Endothelial cell (in vitro differentiated cells): ENCODE data around the gene FAM110D. TPM values are rescaled to one million over a fixed set of nuclear protein-coding genes. Genes with fewer than 3 reads are reported as not detected.
A peak's percentile ranks its signal among the peaks of the same experiment; 100 is the strongest.

Experiments used
- DNase-seq: peaks from one replicate; pipeline ENCODE4 v3.0.0; 2021; ENCODE audit warnings: low spot score
- H3K27ac Mint-ChIP-seq: one replicate; pipeline ENCODE4 v1.8.0; 2021; ENCODE audit warnings: mixed read lengths, inconsistent platforms; ENCODE audit not compliant: unreplicated experiment
- H3K27me3 Mint-ChIP-seq: one replicate; pipeline ENCODE4 v1.8.0; 2021; ENCODE audit warnings: mild to moderate bottlenecking, moderate library complexity, mixed read lengths, inconsistent platforms; ENCODE audit not compliant: unreplicated experiment
- H3K36me3 Mint-ChIP-seq: one replicate; pipeline ENCODE4 v1.8.0; 2021; ENCODE audit warnings: mild to moderate bottlenecking, low read depth, mixed read lengths, inconsistent platforms; ENCODE audit not compliant: unreplicated experiment
- H3K4me1 Mint-ChIP-seq: one replicate; pipeline ENCODE4 v1.8.0; 2021; ENCODE audit warnings: mild to moderate bottlenecking, mixed read lengths, inconsistent platforms; ENCODE audit not compliant: unreplicated experiment
- H3K4me3 Mint-ChIP-seq: one replicate; pipeline ENCODE4 v1.8.0; 2021; ENCODE audit warnings: mild to moderate bottlenecking, mixed read lengths, inconsistent platforms; ENCODE audit not compliant: unreplicated experiment
- H3K9me3 Mint-ChIP-seq: one replicate; pipeline ENCODE4 v1.8.0; 2021; ENCODE audit warnings: mixed read lengths, inconsistent platforms; ENCODE audit not compliant: unreplicated experiment
- total RNA-seq: library from RNA; stranded (reverse); fragmentation: NEBNext Ultra II Directional; extraction: Animal tissue kit (Norgen Biotek cat#: 25700); gene quantifications from one replicate; pipeline ENCODE4 v1.2.1, GENCODE V29; 2021; ENCODE audit not compliant: unreplicated experiment
- TF ChIP-seq, protein P1 (sequence below): fragments of 200-600 bp; sonication (generic); IDR thresholded peaks from one replicate; pipeline ENCODE4 v1.5.0; 2021; ENCODE audit warnings: antibody characterized with exemption; ENCODE audit not compliant: unreplicated experiment

FAM110D gene
- total RNA-seq, 1 donor from 2014 or later = 13.5 TPM

DNA sequence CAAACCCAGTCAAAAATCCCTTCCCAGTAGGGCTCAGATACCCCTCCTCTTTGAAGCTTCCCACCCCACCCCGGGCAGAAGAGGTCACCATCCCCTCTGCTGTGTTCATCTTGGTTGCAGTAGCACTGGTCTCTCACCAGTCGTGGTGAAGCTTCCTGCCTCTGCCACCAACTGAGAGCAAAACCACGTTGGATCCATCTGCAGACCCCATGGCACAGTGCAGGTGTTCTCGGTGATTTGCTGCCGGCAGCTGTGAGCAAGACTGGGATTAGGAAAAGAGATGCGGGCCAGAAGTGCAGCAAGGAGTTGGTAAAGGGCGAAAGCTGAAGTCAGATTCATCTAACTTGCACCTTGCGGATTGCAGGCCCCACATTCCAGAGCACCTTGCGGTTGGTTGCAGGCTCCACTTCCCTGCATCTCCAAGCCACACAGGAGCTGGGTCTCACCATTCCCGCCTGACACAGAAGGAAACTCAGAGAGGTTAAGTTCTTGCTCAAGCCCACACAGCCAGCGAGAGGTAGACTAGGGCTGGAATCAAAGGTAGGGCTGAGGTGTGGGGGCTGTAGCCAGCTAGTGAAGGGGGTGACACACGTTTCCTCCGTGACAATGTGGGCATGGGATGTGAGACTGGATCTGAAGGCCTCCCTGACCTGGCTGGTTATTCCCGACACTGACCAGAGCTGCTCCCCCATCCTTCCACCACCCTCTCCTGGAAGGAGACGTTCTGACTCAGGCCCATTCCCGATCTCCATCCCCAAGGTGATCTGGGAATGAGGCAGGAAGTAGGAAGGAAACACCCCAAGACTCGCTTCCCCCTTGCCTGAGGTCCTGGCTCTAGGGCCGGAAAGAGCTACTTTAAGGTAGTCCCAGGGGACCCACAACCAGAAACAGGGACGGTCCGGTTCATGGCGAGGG lies 3.3 kb upstream of the FAM110D start:
- DNase-seq = no peak
- Mint-ChIP-seq H3K27me3 (peaks cover 18% of the 10 kb centered on the region), H3K27ac (peak overlapping the region; percentile 70), H3K4me1 (peaks cover 45% of the 10 kb centered on the region), H3K36me3 (no peaks in the 10 kb centered on the region), H3K4me3 (peak overlapping the region; percentile 79), H3K9me3 (no peaks in the 10 kb centered on the region)
- TF ChIP-seq, protein P1, sequence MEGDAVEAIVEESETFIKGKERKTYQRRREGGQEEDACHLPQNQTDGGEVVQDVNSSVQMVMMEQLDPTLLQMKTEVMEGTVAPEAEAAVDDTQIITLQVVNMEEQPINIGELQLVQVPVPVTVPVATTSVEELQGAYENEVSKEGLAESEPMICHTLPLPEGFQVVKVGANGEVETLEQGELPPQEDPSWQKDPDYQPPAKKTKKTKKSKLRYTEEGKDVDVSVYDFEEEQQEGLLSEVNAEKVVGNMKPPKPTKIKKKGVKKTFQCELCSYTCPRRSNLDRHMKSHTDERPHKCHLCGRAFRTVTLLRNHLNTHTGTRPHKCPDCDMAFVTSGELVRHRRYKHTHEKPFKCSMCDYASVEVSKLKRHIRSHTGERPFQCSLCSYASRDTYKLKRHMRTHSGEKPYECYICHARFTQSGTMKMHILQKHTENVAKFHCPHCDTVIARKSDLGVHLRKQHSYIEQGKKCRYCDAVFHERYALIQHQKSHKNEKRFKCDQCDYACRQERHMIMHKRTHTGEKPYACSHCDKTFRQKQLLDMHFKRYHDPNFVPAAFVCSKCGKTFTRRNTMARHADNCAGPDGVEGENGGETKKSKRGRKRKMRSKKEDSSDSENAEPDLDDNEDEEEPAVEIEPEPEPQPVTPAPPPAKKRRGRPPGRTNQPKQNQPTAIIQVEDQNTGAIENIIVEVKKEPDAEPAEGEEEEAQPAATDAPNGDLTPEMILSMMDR = no peak

DNA sequence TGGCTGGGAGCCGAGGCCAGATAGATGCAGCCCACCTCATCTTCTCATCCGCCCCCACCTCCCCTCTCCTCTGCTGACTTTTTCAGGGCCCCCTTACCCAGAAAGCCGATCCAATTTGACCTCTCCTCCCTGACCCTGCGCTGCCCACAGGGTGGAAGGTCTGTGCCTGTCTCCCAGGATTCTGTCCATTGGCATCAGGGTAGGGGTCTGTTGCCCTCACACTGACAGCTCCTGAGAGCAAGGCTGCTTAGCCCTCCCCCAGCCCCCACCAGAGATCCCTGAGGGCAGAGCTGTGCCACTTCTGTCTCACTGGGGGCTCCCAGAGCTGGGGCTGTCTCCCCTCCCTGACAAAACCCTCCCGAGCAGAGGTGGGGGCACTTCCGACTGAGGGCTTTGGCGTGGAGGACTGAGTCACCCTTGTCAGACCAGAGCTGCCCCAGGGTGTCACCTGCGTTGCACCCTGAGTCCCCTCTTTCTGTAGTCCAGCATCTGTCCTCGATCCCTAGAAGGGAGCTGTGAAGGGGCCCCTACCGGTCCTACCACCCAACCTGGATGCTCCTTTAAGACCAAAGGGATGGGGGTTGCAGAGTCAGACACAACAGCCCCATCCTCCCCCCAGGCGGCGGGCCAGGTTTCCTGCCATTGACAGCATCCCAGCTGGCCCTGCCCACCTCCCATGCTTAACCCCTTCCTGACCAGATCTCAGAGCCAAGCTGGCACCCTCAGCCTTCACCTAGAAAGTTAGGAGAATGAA lies 2.4 kb upstream of the FAM110D start:
- peak; percentile 61 for DNase-seq
- H3K27me3 Mint-ChIP-seq = peaks cover 18% of the 10 kb centered on the region
- H3K9me3 Mint-ChIP-seq = no peaks in the 10 kb centered on the region
- H3K4me1 Mint-ChIP-seq = peaks cover 50% of the 10 kb centered on the region
- no peaks in the 10 kb centered on the region for H3K36me3 Mint-ChIP-seq
- H3K4me3 Mint-ChIP-seq = peak overlapping the region; percentile 79
- H3K27ac Mint-ChIP-seq = no peak overlapping the region
- TF ChIP-seq, protein P1 = no peak

DNA sequence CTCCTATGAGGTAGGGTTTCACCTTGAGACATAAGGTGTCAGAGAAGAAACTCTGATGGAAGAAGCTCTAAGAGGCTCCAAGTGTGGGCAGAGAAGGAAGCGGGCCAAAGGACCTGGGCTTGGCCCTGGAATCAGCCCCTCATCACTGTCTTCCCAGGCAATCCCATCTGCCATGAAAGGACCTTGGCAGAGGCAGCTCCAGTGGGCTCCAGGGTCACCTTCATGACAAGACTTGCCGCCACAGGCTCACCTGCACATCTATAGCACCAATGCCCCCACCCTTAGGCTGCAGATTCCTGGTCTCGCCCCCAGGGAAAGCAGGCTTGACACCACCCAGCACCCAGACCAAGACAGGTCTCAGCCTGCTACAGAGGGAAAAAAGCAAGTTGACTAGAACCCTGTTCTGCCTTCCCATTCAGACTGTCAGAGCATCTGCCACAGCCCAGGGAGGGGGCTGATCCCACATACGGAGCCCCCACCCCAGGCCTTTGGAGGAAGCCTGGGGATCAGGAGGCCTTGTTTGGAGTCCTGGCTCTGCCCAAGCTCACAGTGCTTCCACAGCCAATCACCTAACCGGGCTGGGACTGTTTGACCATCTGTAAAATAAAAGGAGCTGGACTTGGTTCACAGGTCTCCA lies 490 bp upstream of the FAM110D start:
- H3K4me1 Mint-ChIP-seq = peaks cover 55% of the 10 kb centered on the region
- DNase-seq = no peak

DNA sequence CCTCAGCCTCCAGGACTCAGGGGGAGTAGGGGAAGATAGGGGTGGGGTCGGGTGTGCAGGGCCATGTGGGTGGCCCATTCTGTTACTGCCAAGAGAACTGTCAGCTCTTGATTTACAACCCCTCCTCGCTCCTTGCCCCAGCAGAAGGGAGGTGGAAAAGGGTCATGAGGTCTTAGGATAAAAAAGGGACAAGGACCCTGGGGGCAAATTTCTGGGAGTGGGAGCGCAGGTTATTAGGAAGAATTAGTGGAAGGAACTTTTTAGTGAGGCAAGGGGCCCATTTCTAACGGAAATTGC lies 812 bp downstream of the FAM110D start:
- H3K36me3 Mint-ChIP-seq = peaks cover 3% of the 10 kb centered on the region
- H3K9me3 Mint-ChIP-seq = no peaks in the 10 kb centered on the region
- H3K4me3 Mint-ChIP-seq = peak overlapping the region; percentile 92
- peaks cover 19% of the 10 kb centered on the region for H3K27me3 Mint-ChIP-seq
- H3K4me1 Mint-ChIP-seq = peaks cover 60% of the 10 kb centered on the region
- TF ChIP-seq, protein P1 = no peak
- no peak for DNase-seq
- peak overlapping the region; percentile 52 for H3K27ac Mint-ChIP-seq

More for the DNA sequence above, 490 bp upstream of the FAM110D start:
- no peaks in the 10 kb centered on the region for H3K9me3 Mint-ChIP-seq
- peak overlapping the region; percentile 92 for H3K4me3 Mint-ChIP-seq
- no peak overlapping the region for H3K27ac Mint-ChIP-seq
- H3K27me3 Mint-ChIP-seq = peaks cover 21% of the 10 kb centered on the region
- TF ChIP-seq, protein P1 = no peak
- no peaks in the 10 kb centered on the region for H3K36me3 Mint-ChIP-seq
